ENCODE results near the gene MYLK. TPM values are rescaled to one million over a fixed set of nuclear protein-coding genes. Genes with fewer than 3 reads are reported as not detected.

The MYLK gene
- polyA plus RNA-seq, 2 donors: 14.2 to 104 TPM

- Histone ChIP-seq H3K27me3 (ENCODE audit: control insufficient read depth in 1 of 2, insufficient read depth in 2 of 2, low read length in 2 of 2) (no peaks in the 10 kb centered on the region), H3K4me3 (ENCODE audit: low read depth in 1 of 2, low read length in 2 of 2) (no peak overlapping the region), H3K4me1 (ENCODE audit: control insufficient read depth in 2 of 2, insufficient read depth in 2 of 2, low read length in 1 of 2) (peaks cover 0 to 3% of the 10 kb centered on the region in 2 donors), H3K36me3 (ENCODE audit: control insufficient read depth in 2 of 2, insufficient read depth in 2 of 2, low read length in 1 of 2) (no peaks in the 10 kb centered on the region), H3K9me3 (ENCODE audit: control insufficient read depth in 2 of 2, insufficient read depth in 1 of 2, low read depth in 1 of 2, low read length in 1 of 2) (no peaks in the 10 kb centered on the region), H3K27ac (ENCODE audit: low read depth in 2 of 2, low read length in 1 of 2) (no peak overlapping the region)
- WGBS, 2 donors: 81 to 92% methylated on average over 3 of the region's 3 CpGs
Observed at GRCh38 chr3:123774474-123774873, 109.7 kb downstream of the MYLK start.

DNA sequence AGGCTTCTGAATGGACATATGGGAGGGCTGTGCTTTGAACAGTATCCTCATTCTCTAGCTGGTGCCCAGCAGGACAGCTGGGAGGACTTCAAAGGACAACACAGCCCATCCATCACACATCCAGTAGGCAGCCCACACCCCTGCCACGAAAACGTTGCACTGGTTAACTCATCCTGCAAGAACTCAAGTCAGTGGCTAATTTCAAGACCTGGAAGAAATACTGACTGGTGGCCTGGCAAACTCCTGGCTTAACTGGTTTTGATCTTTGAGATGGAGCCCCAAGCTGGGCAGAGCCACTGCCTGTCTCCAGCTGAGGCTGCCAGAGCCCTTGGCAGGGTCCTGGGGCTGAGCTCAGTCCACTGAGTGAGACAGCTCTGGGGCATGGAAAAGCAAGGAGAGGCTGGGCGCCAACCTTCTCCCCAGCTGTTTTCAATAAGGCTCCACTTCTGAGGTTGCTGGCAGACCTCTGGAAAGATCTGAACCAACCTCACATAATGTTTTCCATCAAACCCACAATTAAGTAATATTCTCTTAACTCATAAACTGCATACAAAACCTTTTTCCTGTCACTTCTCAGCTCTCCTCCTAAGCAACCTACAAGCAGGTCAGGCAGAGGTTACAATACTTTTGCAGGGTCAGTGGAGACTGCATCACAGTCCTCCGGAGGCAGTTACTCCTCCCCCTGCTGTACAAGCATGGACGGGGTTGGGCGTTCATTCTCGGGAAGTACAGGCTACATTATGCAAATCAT, 110.3 kb downstream of the MYLK start:
- H3K36me3 ChIP-seq (ENCODE audit: control insufficient read depth in 2 of 2, insufficient read depth in 2 of 2, low read length in 1 of 2): no peaks in the 10 kb centered on the region
- H3K4me1 ChIP-seq (ENCODE audit: control insufficient read depth in 2 of 2, insufficient read depth in 2 of 2, low read length in 1 of 2): peaks cover 0 to 3% of the 10 kb centered on the region in 2 donors
- H3K27ac ChIP-seq (ENCODE audit: low read depth in 2 of 2, low read length in 1 of 2): no peak overlapping the region
- WGBS, 2 donors: 56 to 69% methylated on average over 7 of the region's 7 CpGs
- no peak overlapping the region for H3K4me3 ChIP-seq (ENCODE audit: low read depth in 1 of 2, low read length in 2 of 2)
- no peaks in the 10 kb centered on the region for H3K27me3 ChIP-seq (ENCODE audit: control insufficient read depth in 1 of 2, insufficient read depth in 2 of 2, low read length in 2 of 2)
- no peaks in the 10 kb centered on the region for H3K9me3 ChIP-seq (ENCODE audit: control insufficient read depth in 2 of 2, insufficient read depth in 1 of 2, low read depth in 1 of 2, low read length in 1 of 2)

GRCh38 chr3:123769356-123769743, 114.8 kb downstream of the MYLK start:
- Histone ChIP-seq H3K9me3 (ENCODE audit: control insufficient read depth in 2 of 2, insufficient read depth in 1 of 2, low read depth in 1 of 2, low read length in 1 of 2) (no peaks in the 10 kb centered on the region), H3K4me1 (ENCODE audit: control insufficient read depth in 2 of 2, insufficient read depth in 2 of 2, low read length in 1 of 2) (peaks cover 0 to 3% of the 10 kb centered on the region in 2 donors), H3K27me3 (ENCODE audit: control insufficient read depth in 1 of 2, insufficient read depth in 2 of 2, low read length in 2 of 2) (no peaks in the 10 kb centered on the region), H3K36me3 (ENCODE audit: control insufficient read depth in 2 of 2, insufficient read depth in 2 of 2, low read length in 1 of 2) (no peaks in the 10 kb centered on the region), H3K27ac (ENCODE audit: low read depth in 2 of 2, low read length in 1 of 2) (no peak overlapping the region), H3K4me3 (ENCODE audit: low read depth in 1 of 2, low read length in 2 of 2) (no peak overlapping the region)
- WGBS, 2 donors: 82% methylated on average over 3 of the region's 3 CpGs

- Histone ChIP-seq H3K36me3 (ENCODE audit: control insufficient read depth in 2 of 2, insufficient read depth in 2 of 2, low read length in 1 of 2) (no peaks in the 10 kb centered on the region), H3K27me3 (ENCODE audit: control insufficient read depth in 1 of 2, insufficient read depth in 2 of 2, low read length in 2 of 2) (no peaks in the 10 kb centered on the region), H3K4me1 (ENCODE audit: control insufficient read depth in 2 of 2, insufficient read depth in 2 of 2, low read length in 1 of 2) (peaks cover 0 to 1% of the 10 kb centered on the region in 2 donors), H3K4me3 (ENCODE audit: low read depth in 1 of 2, low read length in 2 of 2) (no peak overlapping the region), H3K27ac (ENCODE audit: low read depth in 2 of 2, low read length in 1 of 2) (no peak overlapping the region), H3K9me3 (ENCODE audit: control insufficient read depth in 2 of 2, insufficient read depth in 1 of 2, low read depth in 1 of 2, low read length in 1 of 2) (no peaks in the 10 kb centered on the region)
- WGBS, 2 donors: 75 to 80% methylated on average over 8 of the region's 8 CpGs
Observed at GRCh38 chr3:123768480-123769355, 115.4 kb downstream of the MYLK start.

DNA sequence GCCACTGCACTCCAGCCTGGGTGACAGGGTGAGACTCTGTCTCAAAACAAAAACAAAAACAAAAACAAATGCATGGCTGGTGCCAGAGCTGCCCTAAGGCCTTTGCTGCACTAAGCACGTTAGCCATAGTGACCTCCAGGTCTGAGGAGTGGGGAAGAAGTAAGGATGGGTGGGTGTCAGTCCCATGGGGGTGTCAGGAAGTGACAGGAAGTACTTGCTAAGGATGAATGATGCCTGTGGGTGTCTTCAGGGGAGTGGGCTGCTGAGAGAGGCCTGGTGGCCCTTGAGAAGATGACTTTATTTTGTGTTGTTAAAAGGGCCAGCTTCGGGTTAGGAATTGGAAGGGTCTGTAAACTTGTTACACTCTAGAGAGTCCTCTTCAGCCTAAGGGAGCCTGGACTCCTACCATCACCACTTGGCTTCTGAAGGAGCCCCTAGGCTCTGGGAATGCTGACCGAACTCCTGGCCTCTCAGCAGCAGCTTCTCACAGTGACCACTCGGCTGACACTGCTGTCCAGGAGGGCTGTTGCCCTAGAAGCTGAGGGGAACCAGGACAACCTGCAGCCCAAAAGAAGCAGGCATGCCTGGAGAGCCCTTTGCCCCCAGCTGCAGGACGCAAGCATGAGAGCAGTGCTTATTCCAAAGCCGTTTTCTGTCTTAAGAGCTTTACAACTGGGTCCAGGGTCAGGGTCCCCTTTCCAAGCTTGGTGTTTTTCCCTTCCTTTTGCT, 116.4 kb downstream of the MYLK start:
- 87 to 89% methylated on average over 6 of the region's 6 CpGs for WGBS, 2 donors
- Histone ChIP-seq H3K9me3 (ENCODE audit: control insufficient read depth in 2 of 2, insufficient read depth in 1 of 2, low read depth in 1 of 2, low read length in 1 of 2) (no peaks in the 10 kb centered on the region), H3K27me3 (ENCODE audit: control insufficient read depth in 1 of 2, insufficient read depth in 2 of 2, low read length in 2 of 2) (no peaks in the 10 kb centered on the region), H3K27ac (ENCODE audit: low read depth in 2 of 2, low read length in 1 of 2) (no peak overlapping the region), H3K36me3 (ENCODE audit: control insufficient read depth in 2 of 2, insufficient read depth in 2 of 2, low read length in 1 of 2) (no peaks in the 10 kb centered on the region), H3K4me1 (ENCODE audit: control insufficient read depth in 2 of 2, insufficient read depth in 2 of 2, low read length in 1 of 2) (no peaks in the 10 kb centered on the region), H3K4me3 (ENCODE audit: low read depth in 1 of 2, low read length in 2 of 2) (no peak overlapping the region)

DNA sequence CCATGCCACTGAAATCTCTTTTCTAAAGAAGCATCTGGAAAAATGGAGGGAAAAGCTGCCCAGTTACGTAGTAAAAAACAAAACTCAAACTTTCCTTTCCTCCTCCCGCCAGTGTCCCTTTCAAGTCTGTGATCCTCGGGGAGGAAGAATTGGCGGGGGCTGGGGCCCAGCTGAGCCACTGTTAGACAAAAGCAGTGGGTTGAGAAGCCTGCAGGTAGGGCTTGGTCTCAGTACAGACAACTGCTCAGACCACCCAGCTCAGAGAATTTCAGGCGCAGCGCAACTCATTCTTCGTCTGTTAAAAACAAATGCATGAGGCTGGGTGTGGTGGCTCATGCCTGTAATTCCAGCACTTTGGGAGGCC, 117.1 kb downstream of the MYLK start:
- Histone ChIP-seq H3K36me3 (ENCODE audit: control insufficient read depth in 2 of 2, insufficient read depth in 2 of 2, low read length in 1 of 2) (no peaks in the 10 kb centered on the region), H3K4me1 (ENCODE audit: control insufficient read depth in 2 of 2, insufficient read depth in 2 of 2, low read length in 1 of 2) (no peaks in the 10 kb centered on the region), H3K27ac (ENCODE audit: low read depth in 2 of 2, low read length in 1 of 2) (no peak overlapping the region), H3K27me3 (ENCODE audit: control insufficient read depth in 1 of 2, insufficient read depth in 2 of 2, low read length in 2 of 2) (no peaks in the 10 kb centered on the region), H3K9me3 (ENCODE audit: control insufficient read depth in 2 of 2, insufficient read depth in 1 of 2, low read depth in 1 of 2, low read length in 1 of 2) (no peaks in the 10 kb centered on the region), H3K4me3 (ENCODE audit: low read depth in 1 of 2, low read length in 2 of 2) (no peak overlapping the region)
- 89% methylated on average over 7 of the region's 7 CpGs for WGBS, 2 donors

DNA sequence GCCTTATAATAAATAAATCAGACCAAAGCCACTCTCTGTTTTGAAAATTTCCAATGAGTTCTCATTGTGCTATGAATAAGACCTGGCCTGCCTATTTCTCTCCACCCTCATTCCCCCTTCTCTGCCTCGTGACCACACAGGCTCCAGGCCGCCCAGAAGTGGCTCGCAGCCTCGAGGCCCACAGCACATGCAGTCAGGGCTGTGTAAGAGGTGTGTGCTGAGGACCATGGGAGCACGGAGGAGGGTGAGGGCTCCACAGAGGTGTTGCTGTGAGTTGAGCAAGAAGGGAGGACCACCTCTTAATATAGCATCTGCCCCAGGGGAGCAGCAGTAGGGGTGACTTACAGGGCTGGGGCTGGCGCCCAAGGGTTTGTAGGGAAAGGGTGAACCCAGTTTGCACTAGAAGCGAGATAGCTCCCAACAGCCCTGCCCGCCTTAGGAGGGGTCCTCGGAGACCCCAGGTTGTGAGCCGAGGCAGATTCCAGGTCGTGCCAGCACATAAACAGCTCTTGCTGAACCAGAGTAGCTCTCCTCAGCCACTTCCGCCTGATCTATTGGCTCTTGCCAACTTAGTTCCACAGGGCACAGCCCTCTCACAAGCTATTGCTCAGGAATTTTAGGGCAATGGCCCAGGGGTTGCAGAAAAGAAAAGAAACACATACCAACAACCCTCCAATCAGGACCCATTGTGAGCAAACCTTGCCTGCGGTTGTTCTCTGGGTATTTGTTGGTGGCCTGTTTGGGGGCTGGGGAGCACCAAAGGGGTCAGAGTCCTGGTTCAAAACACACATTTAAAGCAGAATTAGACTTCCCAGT, 117.7 kb downstream of the MYLK start:
- Histone ChIP-seq H3K4me1 (ENCODE audit: control insufficient read depth in 2 of 2, insufficient read depth in 2 of 2, low read length in 1 of 2) (no peaks in the 10 kb centered on the region), H3K36me3 (ENCODE audit: control insufficient read depth in 2 of 2, insufficient read depth in 2 of 2, low read length in 1 of 2) (no peaks in the 10 kb centered on the region), H3K27me3 (ENCODE audit: control insufficient read depth in 1 of 2, insufficient read depth in 2 of 2, low read length in 2 of 2) (no peaks in the 10 kb centered on the region), H3K27ac (ENCODE audit: low read depth in 2 of 2, low read length in 1 of 2) (no peak overlapping the region), H3K9me3 (ENCODE audit: control insufficient read depth in 2 of 2, insufficient read depth in 1 of 2, low read depth in 1 of 2, low read length in 1 of 2) (no peaks in the 10 kb centered on the region), H3K4me3 (ENCODE audit: low read depth in 1 of 2, low read length in 2 of 2) (no peak overlapping the region)
- WGBS, 2 donors: 85% methylated on average over 12 to 13 of the region's 13 CpGs

GRCh38 chr3:123765475-123766128, 118.5 kb downstream of the MYLK start:
- no peak overlapping the region for H3K4me3 ChIP-seq (ENCODE audit: low read depth in 1 of 2, low read length in 2 of 2)
- H3K9me3 ChIP-seq (ENCODE audit: control insufficient read depth in 2 of 2, insufficient read depth in 1 of 2, low read depth in 1 of 2, low read length in 1 of 2): no peaks in the 10 kb centered on the region
- no peaks in the 10 kb centered on the region for H3K4me1 ChIP-seq (ENCODE audit: control insufficient read depth in 2 of 2, insufficient read depth in 2 of 2, low read length in 1 of 2)
- H3K36me3 ChIP-seq (ENCODE audit: control insufficient read depth in 2 of 2, insufficient read depth in 2 of 2, low read length in 1 of 2): no peaks in the 10 kb centered on the region
- no peaks in the 10 kb centered on the region for H3K27me3 ChIP-seq (ENCODE audit: control insufficient read depth in 1 of 2, insufficient read depth in 2 of 2, low read length in 2 of 2)
- WGBS, 2 donors: 85 to 88% methylated on average over 4 of the region's 4 CpGs
- no peak overlapping the region for H3K27ac ChIP-seq (ENCODE audit: low read depth in 2 of 2, low read length in 1 of 2)

All from esophagus (tissue), 2 donors.